HG03060 (cell line): ENCODE results near the gene OGDH.
"Not testable (repeated sequence)": the region's sequence is repeated elsewhere in the genome, so short reads cannot be mapped to it uniquely, and the experiment has no call there.

Source experiments
- ATAC-seq: cut with Tn5 transposase; IDR thresholded peaks from one replicate; pipeline ENCODE4 v1.9.1; 2021; ENCODE audit warnings: low read depth, moderate number of reproducible peaks; ENCODE audit not compliant: unreplicated experiment

Gene OGDH

DNA sequence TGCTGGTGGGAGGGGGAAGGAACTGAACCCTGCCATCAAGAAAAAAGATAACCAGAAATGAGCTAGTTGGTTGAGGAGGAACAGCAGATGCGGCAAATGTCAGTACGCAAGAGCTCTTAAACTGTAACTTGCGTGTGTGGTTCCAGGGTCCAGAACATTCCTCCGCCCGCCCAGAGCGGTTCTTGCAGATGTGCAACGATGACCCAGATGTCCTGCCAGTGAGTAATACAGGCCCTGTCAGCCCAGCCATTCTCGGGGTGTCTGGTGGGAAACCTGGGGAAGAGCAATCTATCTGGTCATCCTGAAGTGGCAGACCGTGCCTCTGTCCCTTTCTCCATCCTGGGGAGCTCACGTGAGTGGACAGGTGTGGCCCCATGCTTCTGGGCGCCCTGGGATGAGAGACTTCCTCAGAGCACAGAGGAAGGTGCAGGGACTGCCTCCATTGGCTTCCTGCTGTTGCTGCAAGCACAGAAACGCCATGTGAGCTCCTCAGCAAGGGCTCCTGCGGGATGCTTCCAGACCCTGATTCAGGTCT is 91.7 kb downstream of the OGDH start:
- no peak for ATAC-seq

DNA sequence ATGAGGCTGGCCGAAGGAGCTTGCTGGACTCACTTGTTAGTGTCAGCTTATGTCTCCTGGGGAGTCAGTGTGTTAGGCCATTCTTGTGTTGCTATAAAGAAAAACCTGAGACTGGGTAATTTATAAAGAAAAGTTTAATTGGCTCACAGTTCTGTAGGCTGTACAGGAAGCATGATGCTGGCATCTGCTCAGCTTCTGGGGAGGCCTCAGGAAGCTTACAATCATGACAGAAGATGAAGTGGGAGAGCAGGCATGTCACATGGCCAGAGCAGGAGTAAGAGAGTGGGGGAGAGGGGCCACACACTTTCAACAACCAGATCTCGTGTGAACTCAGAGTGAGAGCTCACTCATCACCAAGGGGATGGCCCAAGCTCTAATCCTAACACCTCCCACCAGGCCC is 93.2 kb downstream of the OGDH start:
- ATAC-seq: not testable (repeated sequence)

DNA sequence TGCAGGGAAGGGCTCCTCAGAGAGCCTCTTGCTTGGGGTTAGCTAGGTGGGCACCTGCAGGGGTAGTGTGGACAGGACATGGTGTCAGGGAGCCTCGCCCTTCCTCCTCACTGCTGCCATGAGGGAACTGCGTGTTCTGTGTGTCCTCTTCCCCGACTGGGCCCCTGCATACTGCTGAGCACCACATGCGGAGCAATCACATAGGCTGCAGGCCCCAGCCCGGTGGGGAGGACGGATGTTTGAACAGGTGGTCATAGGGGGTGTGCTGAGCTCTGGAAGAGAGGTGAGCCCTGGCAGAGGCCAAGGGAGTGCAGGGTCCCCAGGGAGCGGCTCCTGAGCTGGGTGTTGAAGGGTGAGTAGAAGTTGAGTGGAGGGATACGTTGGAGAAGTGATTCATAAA is 93.9 kb downstream of the OGDH start:
- ATAC-seq: no peak

DNA sequence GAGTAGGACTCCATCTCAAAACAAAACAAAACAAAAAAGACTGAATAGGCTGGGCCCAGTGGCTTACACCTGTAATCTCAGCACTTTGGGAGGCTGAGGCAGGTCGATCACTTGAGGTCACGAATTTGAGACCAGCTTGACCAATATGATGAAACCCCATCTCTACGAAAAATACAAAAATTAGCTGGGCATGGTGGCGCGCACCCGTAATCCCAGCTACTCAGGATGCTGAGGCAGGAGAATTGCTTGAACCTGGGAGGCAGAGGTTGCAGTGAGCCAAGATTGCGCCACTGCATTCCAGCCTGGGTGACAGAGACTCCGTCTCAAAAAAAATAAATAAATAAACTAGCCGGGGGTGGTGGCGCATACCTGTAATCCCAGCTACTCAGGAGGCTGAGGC is 97.0 kb downstream of the OGDH start:
- ATAC-seq: not testable (repeated sequence)

DNA sequence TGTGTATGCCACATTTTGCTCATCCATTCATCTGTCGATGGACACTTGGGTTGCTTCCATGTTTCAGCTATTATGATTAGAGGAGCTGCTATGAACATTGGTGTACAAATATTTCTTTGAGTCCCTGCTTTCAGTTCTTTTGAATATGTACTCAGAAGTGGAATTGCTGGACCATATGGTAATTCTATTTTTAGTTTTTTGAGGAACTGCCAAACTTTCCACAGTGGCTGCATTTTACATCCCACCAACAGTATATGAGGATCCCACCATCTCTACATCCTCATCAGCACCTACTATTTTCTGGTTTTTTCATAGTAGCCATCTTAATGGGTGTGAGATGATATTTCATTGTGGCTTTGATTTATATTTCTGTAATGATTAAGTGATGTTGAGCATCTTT is 97.5 kb downstream of the OGDH start:
- no peak for ATAC-seq

DNA sequence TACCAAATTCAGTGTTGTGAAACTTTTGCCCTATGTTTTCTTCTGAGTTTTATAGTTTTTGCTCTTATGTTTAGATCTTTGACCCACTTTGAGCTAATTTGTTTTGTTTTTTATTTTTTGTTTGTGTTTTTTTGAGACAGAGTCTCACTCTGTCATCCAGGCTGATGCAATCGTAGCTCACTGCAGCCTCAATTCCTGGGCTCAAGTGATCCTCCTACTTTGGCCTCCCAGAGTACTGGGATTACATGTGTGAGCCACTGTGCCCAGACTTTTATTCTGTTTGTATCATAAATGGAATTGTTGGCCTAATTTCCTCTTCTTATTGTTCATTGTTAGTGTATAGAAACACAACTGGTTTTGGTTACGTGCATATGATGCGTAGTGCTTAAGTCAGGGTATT is 99.0 kb downstream of the OGDH start:
- ATAC-seq: no peak

DNA sequence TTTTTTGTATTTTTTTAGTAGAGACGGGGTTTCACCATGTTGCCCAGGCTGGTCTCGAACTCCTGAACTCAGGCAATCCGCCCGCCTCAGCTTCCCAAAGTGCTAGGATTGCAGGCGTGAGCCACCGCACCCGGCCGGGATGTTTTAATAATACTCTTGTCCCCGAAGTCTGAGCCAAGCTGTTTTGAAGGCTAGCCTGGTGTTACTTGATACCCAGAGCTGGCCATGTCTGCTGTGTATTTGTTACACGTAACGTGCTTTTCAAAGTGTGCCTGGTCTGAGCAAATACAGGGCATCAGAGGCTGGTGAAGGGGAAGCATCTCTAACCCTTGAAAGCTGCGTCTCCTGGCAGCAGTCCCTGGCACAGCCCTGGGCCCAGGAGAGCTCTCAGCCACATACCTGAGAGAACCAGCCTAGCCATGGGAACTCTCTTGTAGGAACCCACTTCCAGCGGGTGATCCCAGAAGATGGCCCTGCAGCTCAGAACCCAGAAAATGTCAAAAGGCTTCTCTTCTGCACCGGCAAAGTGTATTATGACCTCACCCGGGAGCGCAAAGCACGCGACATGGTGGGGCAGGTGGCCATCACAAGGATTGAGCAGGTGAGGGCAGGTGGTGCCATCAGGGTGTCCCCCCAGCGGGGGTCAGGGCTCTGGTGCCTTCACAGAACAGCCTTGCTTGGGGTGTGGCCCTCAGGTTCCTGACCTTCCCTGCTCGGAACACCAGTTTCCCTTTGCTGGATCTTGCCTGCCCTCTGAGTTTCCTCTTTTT is 100.5 kb downstream of the OGDH start:
- no peak for ATAC-seq

DNA sequence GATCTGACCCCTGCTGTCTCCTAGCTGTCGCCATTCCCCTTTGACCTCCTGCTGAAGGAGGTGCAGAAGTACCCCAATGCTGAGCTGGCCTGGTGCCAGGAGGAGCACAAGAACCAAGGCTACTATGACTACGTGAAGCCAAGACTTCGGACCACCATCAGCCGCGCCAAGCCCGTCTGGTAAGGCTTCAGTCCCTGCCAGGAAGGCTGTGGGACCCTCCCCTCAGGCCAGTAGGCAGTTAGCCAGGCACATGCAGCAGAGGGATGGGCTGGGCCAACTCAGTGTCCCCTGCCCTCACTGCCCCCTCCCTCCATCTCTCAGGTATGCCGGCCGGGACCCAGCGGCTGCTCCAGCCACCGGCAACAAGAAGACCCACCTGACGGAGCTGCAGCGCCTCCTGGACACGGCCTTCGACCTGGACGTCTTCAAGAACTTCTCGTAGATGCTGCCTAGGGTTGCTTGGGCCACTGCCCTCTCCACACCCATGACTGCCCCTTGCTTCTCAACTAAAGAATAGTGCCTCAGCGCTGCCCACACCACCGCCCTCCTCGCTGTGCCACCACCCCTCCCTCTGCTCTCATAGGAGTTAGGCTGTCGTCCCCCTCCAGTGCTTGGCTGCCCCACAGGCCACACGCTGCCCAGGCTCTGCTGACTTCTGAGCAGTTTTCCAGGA is 101.3 kb downstream of the OGDH start:
- ATAC-seq: no peak

DNA sequence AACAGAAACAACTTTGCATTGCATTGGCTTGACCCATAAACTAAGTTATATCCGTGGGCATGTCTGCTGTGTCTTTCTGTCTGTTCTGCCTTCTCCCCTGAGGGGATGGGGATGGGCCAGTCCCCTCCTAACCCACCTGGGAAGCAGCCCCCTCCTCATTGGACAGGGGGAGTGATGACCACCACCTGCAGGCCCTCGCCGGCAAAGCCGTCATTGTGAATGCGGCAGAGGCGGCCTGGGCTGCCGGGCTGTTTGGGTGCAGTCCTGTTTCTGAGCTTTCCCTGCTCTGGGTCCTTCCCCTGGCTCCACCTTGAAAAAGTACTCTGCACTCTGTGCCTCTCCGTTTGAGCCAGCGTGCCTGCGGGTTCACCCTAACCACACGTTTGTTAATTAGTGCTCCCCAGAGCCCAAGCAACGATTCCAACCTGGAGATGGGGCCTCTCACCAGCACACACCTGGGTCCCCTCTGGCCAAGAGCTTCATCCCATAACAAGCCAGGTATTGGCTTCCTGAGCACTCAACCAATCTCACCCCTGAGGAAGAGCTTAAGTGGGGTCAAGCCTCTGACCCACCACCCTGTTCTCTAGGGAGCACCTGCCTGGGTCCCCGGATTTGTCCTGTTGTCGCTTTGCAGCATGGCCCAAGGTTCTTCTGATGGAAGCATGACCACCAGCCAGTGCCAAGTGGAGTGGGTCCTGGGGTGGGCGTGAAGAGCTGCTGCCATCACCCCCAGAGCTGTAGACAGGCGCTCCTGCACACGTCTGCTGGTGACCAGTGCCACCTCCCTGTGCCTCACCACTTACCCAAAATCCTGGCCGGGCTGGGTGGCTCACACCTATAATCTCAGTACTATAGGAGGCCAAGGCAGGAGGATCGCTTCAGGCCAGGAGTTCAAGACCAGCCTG is 102.8 kb downstream of the OGDH start:
- ATAC-seq: no peak

DNA sequence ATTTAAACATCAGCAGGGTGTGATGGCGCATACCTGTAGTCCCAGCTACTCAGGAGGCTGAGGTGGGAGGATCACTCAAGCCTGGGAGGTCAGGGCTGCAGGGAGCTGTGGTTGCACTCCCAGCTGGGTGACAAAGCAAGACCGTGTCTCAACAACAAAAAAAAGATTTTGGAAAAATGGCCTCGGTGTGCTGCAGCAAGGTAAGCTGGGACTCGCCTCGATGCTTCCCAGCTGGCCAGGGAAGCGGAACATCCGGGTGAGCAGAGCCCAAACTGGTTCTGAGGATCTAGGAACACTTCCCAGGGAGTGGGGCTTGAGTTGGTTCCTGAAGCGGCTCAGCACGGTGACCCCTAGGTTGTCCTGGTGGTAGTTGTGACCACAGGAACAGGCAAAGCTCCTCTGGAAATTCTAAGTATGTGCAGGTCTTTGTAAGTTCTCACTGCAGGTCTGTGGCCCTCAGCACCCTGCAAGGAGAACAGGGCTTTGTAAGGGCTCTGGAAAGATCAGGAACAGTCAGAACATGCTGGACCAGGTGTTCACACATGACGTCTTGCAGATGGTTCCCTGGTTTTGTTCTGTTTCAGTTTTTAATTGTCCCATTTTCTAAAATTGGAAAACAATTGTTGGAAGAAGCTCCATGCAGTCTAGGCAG is 103.6 kb downstream of the OGDH start:
- ATAC-seq: no peak

DNA sequence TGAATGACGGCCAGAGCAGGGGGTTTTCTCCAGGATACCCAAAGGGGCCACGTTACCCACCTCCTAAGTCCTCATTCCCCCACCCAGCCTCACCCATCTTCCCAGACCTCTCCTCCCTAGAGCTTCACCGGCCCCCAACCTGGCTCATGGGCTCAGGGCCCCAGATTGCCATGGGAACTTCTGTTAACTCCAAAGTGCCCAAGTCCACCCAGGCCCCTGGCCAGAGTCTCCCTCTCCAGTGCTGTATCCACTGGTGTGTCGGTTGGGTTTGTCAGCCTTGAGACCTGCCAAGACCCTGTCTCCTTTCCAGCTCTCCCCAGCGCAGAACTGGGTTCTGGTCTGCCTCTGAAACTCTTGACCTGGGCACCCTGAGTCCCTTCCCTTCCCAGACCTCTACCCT is 105.1 kb downstream of the OGDH start:
- no peak for ATAC-seq

DNA sequence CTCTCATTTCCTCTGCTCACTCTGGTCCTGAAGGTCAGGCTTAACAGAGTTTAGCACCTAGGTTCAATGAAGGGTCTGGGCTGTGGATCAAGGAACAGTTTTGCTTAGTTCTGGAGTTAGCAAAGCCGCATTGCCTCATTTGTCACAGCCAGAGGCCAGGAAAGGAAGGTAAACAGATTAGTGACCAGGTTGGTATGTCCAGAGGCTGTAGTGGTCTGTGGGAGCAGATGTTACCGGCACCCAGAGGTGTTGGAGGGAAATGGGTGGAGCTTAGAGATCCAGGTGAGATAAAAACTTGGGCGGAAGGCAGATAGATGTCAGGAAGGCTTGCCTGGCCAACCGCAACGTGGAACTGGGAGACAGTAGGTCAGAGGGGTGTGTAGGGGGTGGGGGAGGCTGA is 105.6 kb downstream of the OGDH start:
- no peak for ATAC-seq

DNA sequence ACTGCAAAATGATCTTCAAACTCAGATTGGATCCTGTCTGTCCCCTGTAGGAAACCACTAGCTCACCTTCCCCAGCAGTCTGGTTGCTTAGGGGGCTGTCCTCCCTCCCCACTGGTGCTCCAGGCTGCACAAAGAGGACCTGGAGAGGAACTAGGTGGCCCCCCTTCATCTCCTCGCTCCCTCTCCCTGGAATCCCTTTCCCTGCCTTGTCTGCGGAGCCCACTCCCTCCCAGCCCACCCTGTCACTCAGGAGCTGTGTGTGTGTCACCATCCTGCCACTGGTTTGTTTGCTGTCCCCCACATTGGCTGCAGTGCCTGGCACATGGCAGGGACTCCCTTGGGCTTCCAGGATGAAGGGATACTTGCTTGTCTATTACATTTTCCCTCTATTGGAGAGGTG is 106.7 kb downstream of the OGDH start:
- ATAC-seq: no peak

DNA sequence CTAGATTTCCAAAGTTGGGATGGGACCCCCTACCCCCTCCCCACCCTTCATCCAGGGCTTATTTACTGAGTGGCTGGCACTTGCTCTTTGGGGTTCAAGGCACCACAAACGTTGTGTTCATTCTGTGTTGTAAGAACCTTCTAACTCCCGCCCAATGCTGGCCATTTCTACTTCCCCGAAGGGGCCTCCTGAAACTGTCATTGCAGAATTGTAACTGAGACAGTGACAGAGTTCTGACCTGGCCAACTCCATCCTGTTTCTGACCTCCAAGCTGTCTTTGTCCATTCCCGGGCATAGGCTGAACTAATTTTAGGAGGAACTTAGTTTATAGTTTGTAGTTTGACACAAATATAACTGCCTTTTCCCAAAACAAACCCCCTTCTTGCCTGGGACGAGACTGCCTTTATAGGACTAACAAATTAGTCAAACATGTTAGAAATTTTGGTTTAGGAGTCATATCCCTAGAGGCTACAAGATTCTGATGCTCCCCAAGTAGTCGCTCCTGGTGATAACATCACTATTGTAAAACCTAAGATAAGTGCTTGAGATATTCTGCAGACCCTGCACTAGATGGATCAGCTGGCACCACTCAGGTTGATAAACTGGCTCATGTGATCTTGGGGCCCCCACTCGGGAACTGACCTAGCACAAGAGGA is 107.4 kb downstream of the OGDH start:
- no peak for ATAC-seq

DNA sequence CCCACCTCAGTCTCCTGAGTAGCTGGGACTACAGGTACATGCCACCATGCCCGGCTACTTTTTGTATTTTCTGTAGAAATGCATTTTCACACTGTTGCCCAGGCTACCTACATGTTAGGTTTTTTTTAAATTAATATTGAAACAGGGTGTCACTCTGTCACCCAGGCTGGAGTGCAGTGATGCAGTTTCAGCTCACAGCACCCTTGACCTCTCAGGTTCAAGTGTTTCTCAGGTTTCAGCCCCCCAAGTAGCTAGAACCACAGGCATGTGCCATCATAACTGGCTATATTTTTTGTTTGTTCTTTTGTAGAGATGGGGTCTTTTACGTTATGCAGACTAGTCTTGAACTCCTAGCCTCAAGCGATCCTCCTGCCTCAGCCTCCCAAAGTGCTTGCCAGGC is 109.8 kb downstream of the OGDH start:
- ATAC-seq: no peak

DNA sequence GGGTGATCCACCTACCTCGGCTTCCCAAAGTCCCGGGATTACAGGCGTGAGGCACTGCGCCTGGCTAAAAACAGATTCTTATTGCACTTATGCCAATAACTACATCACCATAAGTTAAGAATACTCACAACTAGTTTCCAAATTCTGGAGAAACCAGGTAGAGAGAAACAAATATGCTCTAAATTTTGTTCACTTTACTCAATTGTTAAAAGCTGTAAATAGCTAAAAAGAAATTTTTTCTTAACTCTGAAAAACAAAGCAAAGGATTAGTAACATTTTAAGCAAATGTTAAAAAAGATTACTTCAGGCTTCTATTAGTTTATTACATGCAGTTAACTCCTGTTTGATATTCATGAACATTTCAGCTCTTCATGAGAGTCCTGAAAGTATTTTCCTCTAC is 113.9 kb downstream of the OGDH start:
- ATAC-seq: no peak

DNA sequence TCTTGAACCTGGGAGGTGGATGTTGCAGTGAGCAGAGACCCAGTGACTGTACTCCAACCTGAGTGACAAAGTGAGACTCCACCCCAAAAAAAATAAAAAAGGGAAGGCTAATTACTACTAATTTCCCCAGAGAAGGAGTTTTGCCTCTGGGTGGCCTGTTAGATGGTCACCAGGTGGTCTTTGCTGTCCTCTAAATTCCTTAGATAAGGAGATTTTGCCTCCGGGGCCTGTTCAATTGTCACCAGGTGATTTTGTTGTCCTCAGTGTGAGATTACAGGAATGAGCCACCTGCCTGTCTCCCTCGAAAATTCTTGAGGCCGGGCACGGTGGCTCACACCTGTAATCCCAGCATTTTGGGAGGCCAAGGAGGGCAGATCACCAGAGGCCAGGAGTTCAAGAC is 117.8 kb downstream of the OGDH start:
- ATAC-seq: no peak

DNA sequence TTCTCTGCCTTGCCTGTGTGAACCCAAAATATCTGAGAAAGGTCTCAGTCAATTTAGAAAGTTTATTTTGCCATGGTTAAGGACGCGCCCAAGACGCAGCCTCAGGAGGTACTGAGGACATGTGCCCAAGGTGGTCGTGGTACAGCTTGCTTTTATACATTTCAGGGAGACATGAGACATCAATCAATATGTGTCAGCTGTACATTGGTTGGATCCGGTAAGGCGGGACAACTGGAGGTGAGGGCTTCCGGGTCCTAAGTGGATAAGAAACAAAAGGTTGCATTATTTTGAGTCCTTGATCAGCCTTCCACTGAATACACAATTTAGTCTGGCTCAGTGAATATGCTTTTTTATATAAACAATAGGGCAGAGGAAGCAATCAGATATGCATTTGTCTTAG is 119.8 kb downstream of the OGDH start:
- not testable (repeated sequence) for ATAC-seq

DNA sequence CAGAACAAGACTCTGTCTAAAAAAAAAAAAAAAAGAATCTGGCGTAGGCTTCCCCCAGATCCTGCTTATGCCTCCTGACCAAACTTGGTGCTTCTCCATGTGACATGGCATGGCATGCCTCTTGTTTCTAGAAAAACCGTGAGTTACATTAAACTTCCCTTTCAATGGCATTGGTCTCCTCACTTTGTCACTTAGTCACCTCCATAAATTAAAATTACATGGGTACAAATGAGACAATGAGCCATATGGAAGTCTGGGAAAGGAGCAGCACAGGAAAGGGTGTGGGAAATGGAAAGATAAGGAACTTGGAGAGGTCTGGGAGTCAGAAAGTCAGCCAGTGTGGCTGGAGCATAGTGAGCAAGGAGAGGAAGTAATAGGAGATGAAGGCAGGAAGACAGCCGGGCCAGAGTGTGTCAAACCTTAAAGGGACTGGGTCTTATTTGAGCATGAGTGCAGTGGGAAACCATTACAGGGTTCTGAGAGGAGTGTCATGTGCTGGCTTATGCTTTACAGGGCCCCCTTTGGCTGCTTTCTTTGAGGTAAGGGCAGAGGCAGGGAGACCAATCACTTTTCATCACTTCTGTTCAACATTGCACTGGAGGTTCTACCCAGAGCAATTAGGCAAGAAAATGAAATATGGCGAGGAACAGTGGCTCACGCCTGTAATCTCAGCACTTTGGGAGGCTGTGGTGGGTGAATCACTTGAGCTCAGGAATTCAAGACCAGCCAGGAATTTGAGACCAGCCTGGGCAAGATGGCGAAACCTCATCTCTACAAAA is 120.9 kb downstream of the OGDH start:
- no peak for ATAC-seq
